Rectal smooth muscle tissue (tissue), 1 donor: Measurements from ENCODE around the gene INPP1.

Experiments used
- H3K27ac ChIP-seq: one replicate; pipeline ENCODE4 v1.7.0; 2013; ENCODE audit warnings: low read depth, low read length, inconsistent platforms
- H3K27me3 ChIP-seq: one replicate; pipeline ENCODE4 v1.7.0; 2013; ENCODE audit warnings: low read length; ENCODE audit not compliant: control insufficient read depth, insufficient read depth
- H3K36me3 ChIP-seq: one replicate; pipeline ENCODE4 v1.7.0; 2013; ENCODE audit warnings: low read length; ENCODE audit not compliant: control insufficient read depth, insufficient read depth
- H3K4me1 ChIP-seq: one replicate; pipeline ENCODE4 v1.7.0; 2013; ENCODE audit warnings: low read length; ENCODE audit not compliant: control insufficient read depth, insufficient read depth
- H3K4me3 ChIP-seq: one replicate; pipeline ENCODE4 v1.7.0; 2013; ENCODE audit warnings: low read length
- H3K9ac ChIP-seq: one replicate; pipeline ENCODE4 v1.7.0; 2013; ENCODE audit warnings: low read length

The INPP1 gene

GRCh38 chr2:190420801-190421200, 77.4 kb downstream of the INPP1 start:
- Histone ChIP-seq H3K27ac (no peak overlapping the region), H3K9ac (no peak overlapping the region), H3K4me1 (peaks cover 5% of the 10 kb centered on the region), H3K36me3 (no peaks in the 10 kb centered on the region), H3K27me3 (no peaks in the 10 kb centered on the region), H3K4me3 (no peak overlapping the region)
